Measurements from ENCODE around the gene NAALADL1.

NAALADL1 gene

DNA sequence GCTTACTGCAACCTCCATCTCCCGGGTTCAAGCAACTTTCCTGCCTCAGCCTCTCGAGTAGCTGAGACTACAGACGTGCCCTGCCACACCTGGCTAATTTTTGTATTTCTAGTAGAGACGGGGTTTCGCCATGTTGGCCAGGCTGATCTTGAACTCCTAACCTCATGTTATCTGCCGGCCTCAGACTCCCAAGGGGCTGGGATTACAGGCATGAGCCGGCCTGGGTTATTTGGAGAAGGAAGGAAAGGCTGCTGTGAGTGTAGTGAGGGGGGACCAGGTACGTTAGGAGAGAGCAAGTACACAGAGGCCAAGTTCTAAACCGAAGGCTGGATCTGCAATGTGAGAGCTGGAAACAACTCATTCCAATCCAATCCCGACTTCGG, 62.0 kb downstream of the NAALADL1 start:
- peaks cover 7% of the 10 kb centered on the region; the same call in 1 of the 2 replicates for H3K27me3 ChIP-seq (ENCODE audit: low read depth, low read length)
- TF ChIP-seq CTCF (IDR thresholded peaks at IDR 0.05; ENCODE audit: low read depth, low read length) (no peak), EZH2phosphoT487 (IDR thresholded peaks at IDR 0.05; ENCODE audit: low read depth) (no peak)
- H3K4me2 ChIP-seq (ENCODE audit: low read length) = peak overlapping the region; percentile 48
- no peak overlapping the region for H3K27ac ChIP-seq (ENCODE audit: low read length)
- no peaks in the 10 kb centered on the region for H4K20me1 ChIP-seq (ENCODE audit: insufficient read depth, low read length)
- H2AFZ ChIP-seq (ENCODE audit: low read depth, low read length) = peak overlapping the region; percentile 48
- no peaks in the 10 kb centered on the region for H3K36me3 ChIP-seq (replicated peaks; ENCODE audit: low read depth, low read length)
- no peaks in the 10 kb centered on the region for H3K79me2 ChIP-seq (ENCODE audit: low read length)
- no peak overlapping the region for H3K9ac ChIP-seq (ENCODE audit: low read length)
- H3K4me1 ChIP-seq (ENCODE audit: low read length) = peaks cover 12% of the 10 kb centered on the region
- H3K9me3 ChIP-seq (ENCODE audit: insufficient read depth, low read length) = no peaks in the 10 kb centered on the region
- H3K4me3 ChIP-seq (ENCODE audit: low read length) = peak overlapping the region; percentile 25; the same call in 1 of the 2 replicates

Measured in OCI-LY3 (cell line).